ENCODE measurements around the gene ABCC8. TPM values are rescaled to one million over a fixed set of nuclear protein-coding genes. Genes with fewer than 3 reads are reported as not detected.

ABCC8 gene
- total and polyA plus RNA-seq, 10 of the 15 experiments (the other 5 are each of a cell fraction or from before 2014, with no cell fraction given): not detected

GRCh38 chr11:17473071-17473744, 3.4 kb downstream of the ABCC8 start:
- ATAC-seq: no peak
- no TSS peak for BruUV-seq (replicated peaks)
- Histone ChIP-seq H3K36me3 (ENCODE audit: control insufficient read depth in 2 of 2, insufficient read depth in 2 of 2, low read length in 1 of 2) (no peaks in the 10 kb centered on the region), H3K9me3 (replicated peaks; ENCODE audit: control insufficient read depth, insufficient read depth, low read length) (no peaks in the 10 kb centered on the region), H3K27ac (ENCODE audit: control insufficient read depth, insufficient read depth) (no peak overlapping the region), H3K9ac (ENCODE audit: control insufficient read depth, insufficient read depth, low read length) (no peak overlapping the region), H3K4me3 (no peak overlapping the region), H3K4me2 (ENCODE audit: control insufficient read depth, insufficient read depth) (no peak overlapping the region), H3K4me1 (ENCODE audit: control insufficient read depth, insufficient read depth, low read length) (no peaks in the 10 kb centered on the region), H2AFZ (ENCODE audit: control insufficient read depth, low read depth, low read length) (no peak overlapping the region), H3K27me3 (replicated peaks in 1 of 2; ENCODE audit: control insufficient read depth in 2 of 2, insufficient read depth in 2 of 2, low read length in 1 of 2) (peaks cover 3 to 14% of the 10 kb centered on the region in 2 experiments; a peak in 3 of 4 replicates), H3K79me2 (ENCODE audit: control insufficient read depth, insufficient read depth, low read length) (no peaks in the 10 kb centered on the region), H4K20me1 (ENCODE audit: control insufficient read depth, insufficient read depth) (no peaks in the 10 kb centered on the region)
- in situ Hi-C loops (cut with MboI) (no loop called here), intact Hi-C loops (cut with micrococcal nuclease; ENCODE audit: unreplicated experiment) (no loop called here)
- TF ChIP-seq ZZZ3 (IDR thresholded peaks at IDR 0.05; ENCODE audit: control insufficient read depth, insufficient read length, low read depth): no peak
- ChIA-PET POLR2A (no interaction called here), CTCF (no interaction called here), RAD21 (ENCODE audit: unreplicated experiment) (no interaction called here), SMC1A (ENCODE audit: uncharacterized antibody, unreplicated experiment) (no interaction called here)
- DNase-seq (ENCODE audit: low read depth, low spot score): no peak
- 15% methylated on average over 6 of the region's 6 CpGs for WGBS (ENCODE audit: insufficient coverage, insufficient replicate concordance, low lambda C conversion rate, missing lambda C conversion rate)
- no peak for FAIRE-seq

- RAD21 ChIA-PET (ENCODE audit: unreplicated experiment): no interaction called here
- CTCF ChIA-PET: no interaction called here
- DNase-seq (ENCODE audit: low read depth, low spot score): no peak
These were observed 4.2 kb downstream of the ABCC8 start for GRCh38 chr11:17472467-17472866.

More at GRCh38 chr11:17472467-17472866, 4.2 kb downstream of the ABCC8 start:
- intact Hi-C loops (cut with micrococcal nuclease; ENCODE audit: unreplicated experiment) (no loop called here), in situ Hi-C loops (cut with MboI) (no loop called here)
- POLR2A ChIA-PET: interaction anchor here (0.5 kb wide), 1 partner anchor 693 kb away, joined by 7 read pairs; no protein-coding TSS in a partner anchor
- Histone ChIP-seq H3K27ac (ENCODE audit: control insufficient read depth, insufficient read depth) (no peak overlapping the region), H3K27me3 (replicated peaks in 1 of 2; ENCODE audit: control insufficient read depth in 2 of 2, insufficient read depth in 2 of 2, low read length in 1 of 2) (peaks cover 3 to 12% of the 10 kb centered on the region in 2 experiments; a peak in 3 of 4 replicates), H4K20me1 (ENCODE audit: control insufficient read depth, insufficient read depth) (no peaks in the 10 kb centered on the region), H3K4me1 (ENCODE audit: control insufficient read depth, insufficient read depth, low read length) (no peaks in the 10 kb centered on the region), H3K4me3 (no peak overlapping the region), H3K36me3 (ENCODE audit: control insufficient read depth in 2 of 2, insufficient read depth in 2 of 2, low read length in 1 of 2) (no peaks in the 10 kb centered on the region), H3K9me3 (replicated peaks; ENCODE audit: control insufficient read depth, insufficient read depth, low read length) (no peaks in the 10 kb centered on the region), H3K9ac (ENCODE audit: control insufficient read depth, insufficient read depth, low read length) (no peak overlapping the region), H2AFZ (ENCODE audit: control insufficient read depth, low read depth, low read length) (no peak overlapping the region), H3K79me2 (ENCODE audit: control insufficient read depth, insufficient read depth, low read length) (no peaks in the 10 kb centered on the region), H3K4me2 (ENCODE audit: control insufficient read depth, insufficient read depth) (no peak overlapping the region)
- TF ChIP-seq POLR2A (IDR thresholded peaks at IDR 0.05; ENCODE audit: low read depth, low read length) (no peak), KAT2A (conservative IDR thresholded peaks at IDR 0.05; ENCODE audit: control insufficient read depth, low read depth, low read length) (no peak), RB1 (IDR thresholded peaks at IDR 0.05; ENCODE audit: borderline replicate concordance) (no peak), FOXK2 (IDR thresholded peaks at IDR 0.05) (no peak), POLR2AphosphoS5 (IDR thresholded peaks at IDR 0.05; ENCODE audit: low read length) (no peak), MEF2B (IDR thresholded peaks at IDR 0.05; ENCODE audit: partially characterized antibody, poor library complexity, severe bottlenecking) (no peak), PKNOX1 (IDR thresholded peaks at IDR 0.05) (no peak), ZNF207 (IDR thresholded peaks at IDR 0.05; ENCODE audit: borderline replicate concordance) (no peak), NR2F1 (conservative IDR thresholded peaks at IDR 0.05) (no peak), MTA2 (IDR thresholded peaks at IDR 0.05; ENCODE audit: low read depth) (no peak), BMI1 (IDR thresholded peaks at IDR 0.05; ENCODE audit: borderline replicate concordance) (no peak)
- FAIRE-seq: no peak
- SMC1A ChIA-PET (ENCODE audit: uncharacterized antibody, unreplicated experiment): no interaction called here
- no peak for ATAC-seq
- WGBS (ENCODE audit: insufficient coverage, insufficient replicate concordance, low lambda C conversion rate, missing lambda C conversion rate): 0% methylated on average over 3 of the region's 3 CpGs
- BruUV-seq (replicated peaks): no TSS peak
